A549 (cell line): ENCODE data around the gene GNAS.
A peak's percentile ranks its signal among the peaks of the same experiment; 100 is the strongest.

Source experiments
- BHLHE40 ChIP-seq: IDR thresholded peaks from 2 replicates; pipeline ENCODE4 v1.6.1; 2012; ENCODE audit warnings: low read depth, low read length, inconsistent platforms
- EP300 ChIP-seq, 2 experiments: fragments of >200 bp; sonication (Bioruptor Twin); formaldehyde crosslinking; IDR thresholded peaks; 2 replicates in 1 of 2; 3 replicates in 1 of 2; pipeline ENCODE4 v1.6.1; 2016 to 2017
- HDAC2 ChIP-seq: fragments of 200-600 bp; sonication (generic); IDR thresholded peaks from 2 replicates; pipeline ENCODE4 v1.6.1; 2016
- HOXA7 ChIP-seq: fragments of 250-450 bp; sonication (Bioruptor Pico); IDR thresholded peaks from 2 replicates; pipeline ENCODE4 v1.5.0; 2020; ENCODE audit warnings: mild to moderate bottlenecking, moderate library complexity
- JUN ChIP-seq, 2 experiments: fragments of >200 bp; sonication (Bioruptor Twin); formaldehyde crosslinking; IDR thresholded peaks; 2 replicates in 1 of 2; 3 replicates in 1 of 2; pipeline ENCODE4 v1.6.1; 2016 to 2017
- MAFK ChIP-seq: fragments of 450-650 bp; IDR thresholded peaks from 2 replicates; pipeline ENCODE4 v1.6.1; 2014; ENCODE audit not compliant: partially characterized antibody
- POLR2A ChIP-seq: IDR thresholded peaks from 2 replicates; pipeline ENCODE4 v1.6.1; 2012; ENCODE audit warnings: mild to moderate bottlenecking, low read length
- RAD21 ChIP-seq, 2 experiments: fragments of >200 bp in 1 of 2; sonication (Bioruptor Twin) in 1 of 2; formaldehyde crosslinking in 1 of 2; IDR thresholded peaks in 1 of 2; conservative IDR thresholded peaks in 1 of 2; 2 replicates in 1 of 2; 3 replicates in 1 of 2; pipeline ENCODE4 v1.6.1; 2012 to 2018; ENCODE audit warnings: inconsistent platforms in 1 of 2
- RFX5 ChIP-seq: fragments of 450-650 bp; IDR thresholded peaks from 2 replicates; pipeline ENCODE4 v1.7.1; 2014; ENCODE audit warnings: antibody characterized with exemption, mild to moderate bottlenecking, moderate library complexity
- TF ChIP-seq, protein P1 (sequence below): fragments of >200 bp; sonication (Bioruptor Twin); formaldehyde crosslinking; IDR thresholded peaks from 3 replicates; pipeline ENCODE4 v1.5.1; 2016
- TF ChIP-seq, protein P2 (sequence below): IDR thresholded peaks from 2 replicates; pipeline ENCODE4 v1.6.1; 2012
- TF ChIP-seq, protein P3 (sequence below): fragments of 200-600 bp; sonication (generic); IDR thresholded peaks from 2 replicates; pipeline ENCODE4 v1.6.1; 2016; ENCODE audit warnings: antibody characterized with exemption, mild to moderate bottlenecking, moderate library complexity
- TF ChIP-seq, protein P4 (sequence below): IDR thresholded peaks from 2 replicates; pipeline ENCODE4 v1.6.1; 2012; ENCODE audit warnings: low read depth, borderline replicate concordance

DNA sequence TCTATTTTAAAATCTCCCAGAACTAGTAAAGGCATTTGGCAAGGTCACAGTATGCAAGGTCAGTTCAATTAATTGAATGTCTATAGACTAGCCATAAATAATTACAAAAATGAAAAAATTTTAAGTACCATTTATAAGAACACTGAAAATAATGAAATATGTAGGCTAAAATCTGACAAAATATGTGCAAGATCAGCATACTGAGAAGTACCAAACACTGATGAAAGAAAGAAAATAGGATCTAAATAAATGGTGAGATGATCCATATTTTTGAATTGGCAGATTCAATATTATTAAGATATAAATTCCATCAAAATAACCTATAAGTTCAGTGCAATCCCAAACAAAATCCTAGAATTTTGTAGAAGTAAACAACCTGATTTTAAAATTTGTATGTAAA, 100.5 kb downstream of the GNAS start:
- TF ChIP-seq, protein P1, sequence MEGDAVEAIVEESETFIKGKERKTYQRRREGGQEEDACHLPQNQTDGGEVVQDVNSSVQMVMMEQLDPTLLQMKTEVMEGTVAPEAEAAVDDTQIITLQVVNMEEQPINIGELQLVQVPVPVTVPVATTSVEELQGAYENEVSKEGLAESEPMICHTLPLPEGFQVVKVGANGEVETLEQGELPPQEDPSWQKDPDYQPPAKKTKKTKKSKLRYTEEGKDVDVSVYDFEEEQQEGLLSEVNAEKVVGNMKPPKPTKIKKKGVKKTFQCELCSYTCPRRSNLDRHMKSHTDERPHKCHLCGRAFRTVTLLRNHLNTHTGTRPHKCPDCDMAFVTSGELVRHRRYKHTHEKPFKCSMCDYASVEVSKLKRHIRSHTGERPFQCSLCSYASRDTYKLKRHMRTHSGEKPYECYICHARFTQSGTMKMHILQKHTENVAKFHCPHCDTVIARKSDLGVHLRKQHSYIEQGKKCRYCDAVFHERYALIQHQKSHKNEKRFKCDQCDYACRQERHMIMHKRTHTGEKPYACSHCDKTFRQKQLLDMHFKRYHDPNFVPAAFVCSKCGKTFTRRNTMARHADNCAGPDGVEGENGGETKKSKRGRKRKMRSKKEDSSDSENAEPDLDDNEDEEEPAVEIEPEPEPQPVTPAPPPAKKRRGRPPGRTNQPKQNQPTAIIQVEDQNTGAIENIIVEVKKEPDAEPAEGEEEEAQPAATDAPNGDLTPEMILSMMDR: no peak
- no peak for TF ChIP-seq EP300 (IDR thresholded peaks at IDR 0.05)
- TF ChIP-seq, protein P2, sequence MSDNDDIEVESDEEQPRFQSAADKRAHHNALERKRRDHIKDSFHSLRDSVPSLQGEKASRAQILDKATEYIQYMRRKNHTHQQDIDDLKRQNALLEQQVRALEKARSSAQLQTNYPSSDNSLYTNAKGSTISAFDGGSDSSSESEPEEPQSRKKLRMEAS: no peak
- TF ChIP-seq RAD21 (conservative IDR thresholded peaks at IDR 0.05 in 1 of 2, IDR thresholded peaks at IDR 0.05 in 1 of 2): no peak
- no peak for TF ChIP-seq HOXA7 (CRISPR knock-in tag)
- no peak for TF ChIP-seq POLR2A
- TF ChIP-seq, protein P3, sequence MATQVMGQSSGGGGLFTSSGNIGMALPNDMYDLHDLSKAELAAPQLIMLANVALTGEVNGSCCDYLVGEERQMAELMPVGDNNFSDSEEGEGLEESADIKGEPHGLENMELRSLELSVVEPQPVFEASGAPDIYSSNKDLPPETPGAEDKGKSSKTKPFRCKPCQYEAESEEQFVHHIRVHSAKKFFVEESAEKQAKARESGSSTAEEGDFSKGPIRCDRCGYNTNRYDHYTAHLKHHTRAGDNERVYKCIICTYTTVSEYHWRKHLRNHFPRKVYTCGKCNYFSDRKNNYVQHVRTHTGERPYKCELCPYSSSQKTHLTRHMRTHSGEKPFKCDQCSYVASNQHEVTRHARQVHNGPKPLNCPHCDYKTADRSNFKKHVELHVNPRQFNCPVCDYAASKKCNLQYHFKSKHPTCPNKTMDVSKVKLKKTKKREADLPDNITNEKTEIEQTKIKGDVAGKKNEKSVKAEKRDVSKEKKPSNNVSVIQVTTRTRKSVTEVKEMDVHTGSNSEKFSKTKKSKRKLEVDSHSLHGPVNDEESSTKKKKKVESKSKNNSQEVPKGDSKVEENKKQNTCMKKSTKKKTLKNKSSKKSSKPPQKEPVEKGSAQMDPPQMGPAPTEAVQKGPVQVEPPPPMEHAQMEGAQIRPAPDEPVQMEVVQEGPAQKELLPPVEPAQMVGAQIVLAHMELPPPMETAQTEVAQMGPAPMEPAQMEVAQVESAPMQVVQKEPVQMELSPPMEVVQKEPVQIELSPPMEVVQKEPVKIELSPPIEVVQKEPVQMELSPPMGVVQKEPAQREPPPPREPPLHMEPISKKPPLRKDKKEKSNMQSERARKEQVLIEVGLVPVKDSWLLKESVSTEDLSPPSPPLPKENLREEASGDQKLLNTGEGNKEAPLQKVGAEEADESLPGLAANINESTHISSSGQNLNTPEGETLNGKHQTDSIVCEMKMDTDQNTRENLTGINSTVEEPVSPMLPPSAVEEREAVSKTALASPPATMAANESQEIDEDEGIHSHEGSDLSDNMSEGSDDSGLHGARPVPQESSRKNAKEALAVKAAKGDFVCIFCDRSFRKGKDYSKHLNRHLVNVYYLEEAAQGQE: no peak
- no peak for TF ChIP-seq JUN (IDR thresholded peaks at IDR 0.05)
- peak; percentile 46 for TF ChIP-seq MAFK
- TF ChIP-seq BHLHE40: no peak
- TF ChIP-seq RFX5: no peak
- TF ChIP-seq HDAC2: no peak
- TF ChIP-seq, protein P4, sequence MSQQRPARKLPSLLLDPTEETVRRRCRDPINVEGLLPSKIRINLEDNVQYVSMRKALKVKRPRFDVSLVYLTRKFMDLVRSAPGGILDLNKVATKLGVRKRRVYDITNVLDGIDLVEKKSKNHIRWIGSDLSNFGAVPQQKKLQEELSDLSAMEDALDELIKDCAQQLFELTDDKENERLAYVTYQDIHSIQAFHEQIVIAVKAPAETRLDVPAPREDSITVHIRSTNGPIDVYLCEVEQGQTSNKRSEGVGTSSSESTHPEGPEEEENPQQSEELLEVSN: no peak
